ENCODE results near the gene EPB41L4B. TPM values are rescaled to one million over a fixed set of nuclear protein-coding genes. Genes with fewer than 3 reads are reported as not detected.

Gene EPB41L4B
- total and polyA plus RNA-seq, 2 donors from 2014 or later: 6.5 to 7.7 TPM

DNA sequence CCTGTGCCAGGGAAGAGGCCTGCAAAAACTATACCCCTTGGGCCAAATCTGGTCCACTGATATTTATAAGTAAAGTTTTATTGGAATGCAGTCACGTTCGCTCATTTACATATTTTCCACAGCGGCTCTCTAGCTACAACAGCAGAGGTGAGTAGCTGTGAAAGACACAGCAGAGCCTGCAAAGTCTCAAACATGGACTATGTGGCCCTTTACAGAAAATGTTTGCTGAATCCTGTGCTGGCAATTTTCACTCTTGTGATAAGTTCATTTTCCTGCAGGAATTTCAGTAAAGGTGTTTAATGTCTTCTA lies 70.1 kb downstream of the EPB41L4B start:
- H3K4me1 ChIP-seq (ENCODE audit: control insufficient read depth in 2 of 3, insufficient read depth in 2 of 3, low read depth in 1 of 3, low read length in 3 of 3): no peaks in the 10 kb centered on the region
- H3K9me3 ChIP-seq (ENCODE audit: control insufficient read depth in 2 of 3, insufficient read depth in 1 of 3, low read length in 3 of 3): no peaks in the 10 kb centered on the region
- no peaks in the 10 kb centered on the region for H3K27me3 ChIP-seq (ENCODE audit: control insufficient read depth, insufficient read depth, low read length)
- H3K27ac ChIP-seq (ENCODE audit: low read depth in 2 of 2, low read length in 2 of 2): no peak overlapping the region
- FAIRE-seq (no peak), DNase-seq (no peak)
- TF ChIP-seq, protein P1, sequence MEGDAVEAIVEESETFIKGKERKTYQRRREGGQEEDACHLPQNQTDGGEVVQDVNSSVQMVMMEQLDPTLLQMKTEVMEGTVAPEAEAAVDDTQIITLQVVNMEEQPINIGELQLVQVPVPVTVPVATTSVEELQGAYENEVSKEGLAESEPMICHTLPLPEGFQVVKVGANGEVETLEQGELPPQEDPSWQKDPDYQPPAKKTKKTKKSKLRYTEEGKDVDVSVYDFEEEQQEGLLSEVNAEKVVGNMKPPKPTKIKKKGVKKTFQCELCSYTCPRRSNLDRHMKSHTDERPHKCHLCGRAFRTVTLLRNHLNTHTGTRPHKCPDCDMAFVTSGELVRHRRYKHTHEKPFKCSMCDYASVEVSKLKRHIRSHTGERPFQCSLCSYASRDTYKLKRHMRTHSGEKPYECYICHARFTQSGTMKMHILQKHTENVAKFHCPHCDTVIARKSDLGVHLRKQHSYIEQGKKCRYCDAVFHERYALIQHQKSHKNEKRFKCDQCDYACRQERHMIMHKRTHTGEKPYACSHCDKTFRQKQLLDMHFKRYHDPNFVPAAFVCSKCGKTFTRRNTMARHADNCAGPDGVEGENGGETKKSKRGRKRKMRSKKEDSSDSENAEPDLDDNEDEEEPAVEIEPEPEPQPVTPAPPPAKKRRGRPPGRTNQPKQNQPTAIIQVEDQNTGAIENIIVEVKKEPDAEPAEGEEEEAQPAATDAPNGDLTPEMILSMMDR (IDR thresholded peaks at IDR 0.05; ENCODE audit: borderline replicate concordance, extremely low read depth, insufficient read depth): no peak
- no peaks in the 10 kb centered on the region for H3K36me3 ChIP-seq (ENCODE audit: control insufficient read depth in 2 of 3, insufficient read depth in 3 of 3, low read length in 3 of 3)
- H3K4me3 ChIP-seq (ENCODE audit: low read length in 3 of 3): no peak overlapping the region
- H3K9ac ChIP-seq (ENCODE audit: low read length in 3 of 3): no peak overlapping the region
- intact Hi-C loops (cut with DNase I): no loop called here

- H3K36me3 ChIP-seq (ENCODE audit: control insufficient read depth in 2 of 3, insufficient read depth in 3 of 3, low read length in 3 of 3): no peaks in the 10 kb centered on the region
- FAIRE-seq: no peak
- no peaks in the 10 kb centered on the region for H3K4me1 ChIP-seq (ENCODE audit: control insufficient read depth in 2 of 3, insufficient read depth in 2 of 3, low read depth in 1 of 3, low read length in 3 of 3)
- no peak overlapping the region for H3K9ac ChIP-seq (ENCODE audit: low read length in 3 of 3)
- H3K27me3 ChIP-seq (ENCODE audit: control insufficient read depth, insufficient read depth, low read length): no peaks in the 10 kb centered on the region
- H3K9me3 ChIP-seq (ENCODE audit: control insufficient read depth in 2 of 3, insufficient read depth in 1 of 3, low read length in 3 of 3): no peaks in the 10 kb centered on the region
- DNase-seq: no peak
- no peak overlapping the region for H3K27ac ChIP-seq (ENCODE audit: low read depth in 2 of 2, low read length in 2 of 2)
- intact Hi-C loops (cut with DNase I): no loop called here
- H3K4me3 ChIP-seq (ENCODE audit: low read length in 3 of 3): no peak overlapping the region
- TF ChIP-seq, protein P1 (IDR thresholded peaks at IDR 0.05; ENCODE audit: borderline replicate concordance, extremely low read depth, insufficient read depth): no peak
These were observed 70.5 kb downstream of the EPB41L4B start for GRCh38 chr9:109250311-109250741.

- intact Hi-C loops (cut with DNase I): loop anchor here (10.0 kb wide), 1 partner anchor 65 kb away; no protein-coding TSS in a partner anchor
- H3K4me1 ChIP-seq (ENCODE audit: control insufficient read depth in 2 of 3, insufficient read depth in 2 of 3, low read depth in 1 of 3, low read length in 3 of 3): no peaks in the 10 kb centered on the region
- no peak overlapping the region for H3K9ac ChIP-seq (ENCODE audit: low read length in 3 of 3)
- no peak for FAIRE-seq
- TF ChIP-seq, protein P1 (IDR thresholded peaks at IDR 0.05; ENCODE audit: borderline replicate concordance, extremely low read depth, insufficient read depth): no peak
- no peaks in the 10 kb centered on the region for H3K36me3 ChIP-seq (ENCODE audit: control insufficient read depth in 2 of 3, insufficient read depth in 3 of 3, low read length in 3 of 3)
- no peak overlapping the region for H3K4me3 ChIP-seq (ENCODE audit: low read length in 3 of 3)
- no peak for DNase-seq
- no peak overlapping the region for H3K27ac ChIP-seq (ENCODE audit: low read depth in 2 of 2, low read length in 2 of 2)
- no peaks in the 10 kb centered on the region for H3K27me3 ChIP-seq (ENCODE audit: control insufficient read depth, insufficient read depth, low read length)
- no peaks in the 10 kb centered on the region for H3K9me3 ChIP-seq (ENCODE audit: control insufficient read depth in 2 of 3, insufficient read depth in 1 of 3, low read length in 3 of 3)
These were observed 71.2 kb downstream of the EPB41L4B start for GRCh38 chr9:109249615-109250014.

DNA sequence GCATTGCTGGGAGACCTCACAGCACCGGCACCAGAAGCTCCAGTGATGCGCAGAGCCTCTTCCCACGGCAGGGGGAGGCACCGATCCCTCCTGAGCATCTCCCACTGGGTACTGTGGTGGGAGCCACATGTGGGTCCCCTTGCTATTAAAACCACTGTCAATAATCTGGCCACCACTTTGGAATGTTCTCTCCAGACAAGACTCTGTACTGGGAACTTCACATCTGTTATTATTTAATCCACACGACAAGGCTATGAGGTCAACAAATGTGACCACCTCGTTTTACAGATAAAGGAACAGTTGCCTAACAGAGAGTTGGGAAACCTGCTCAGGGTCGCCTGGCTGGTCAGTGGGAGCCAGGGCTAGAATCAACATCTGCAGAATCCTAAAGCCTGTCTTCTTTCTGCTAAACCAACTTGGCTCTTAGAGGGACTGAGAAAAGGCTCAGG lies 72.7 kb downstream of the EPB41L4B start:
- no peak for FAIRE-seq
- intact Hi-C loops (cut with DNase I): loop anchor here (10.0 kb wide), 1 partner anchor 67 kb away; no protein-coding TSS in a partner anchor
- TF ChIP-seq, protein P1 (IDR thresholded peaks at IDR 0.05; ENCODE audit: borderline replicate concordance, extremely low read depth, insufficient read depth): no peak

More for the DNA sequence above, 72.7 kb downstream of the EPB41L4B start:
- no peak for DNase-seq
- no peak overlapping the region for H3K27ac ChIP-seq (ENCODE audit: low read depth in 2 of 2, low read length in 2 of 2)
- H3K36me3 ChIP-seq (ENCODE audit: control insufficient read depth in 2 of 3, insufficient read depth in 3 of 3, low read length in 3 of 3): no peaks in the 10 kb centered on the region
- H3K27me3 ChIP-seq (ENCODE audit: control insufficient read depth, insufficient read depth, low read length): no peaks in the 10 kb centered on the region
- no peak overlapping the region for H3K4me3 ChIP-seq (ENCODE audit: low read length in 3 of 3)
- H3K4me1 ChIP-seq (ENCODE audit: control insufficient read depth in 2 of 3, insufficient read depth in 2 of 3, low read depth in 1 of 3, low read length in 3 of 3): no peaks in the 10 kb centered on the region
- H3K9me3 ChIP-seq (ENCODE audit: control insufficient read depth in 2 of 3, insufficient read depth in 1 of 3, low read length in 3 of 3): no peaks in the 10 kb centered on the region
- H3K9ac ChIP-seq (ENCODE audit: low read length in 3 of 3): no peak overlapping the region

Measured in kidney (tissue), 14 donors.